Measurements from ENCODE around the gene MTHFD2.

The MTHFD2 gene

DNA sequence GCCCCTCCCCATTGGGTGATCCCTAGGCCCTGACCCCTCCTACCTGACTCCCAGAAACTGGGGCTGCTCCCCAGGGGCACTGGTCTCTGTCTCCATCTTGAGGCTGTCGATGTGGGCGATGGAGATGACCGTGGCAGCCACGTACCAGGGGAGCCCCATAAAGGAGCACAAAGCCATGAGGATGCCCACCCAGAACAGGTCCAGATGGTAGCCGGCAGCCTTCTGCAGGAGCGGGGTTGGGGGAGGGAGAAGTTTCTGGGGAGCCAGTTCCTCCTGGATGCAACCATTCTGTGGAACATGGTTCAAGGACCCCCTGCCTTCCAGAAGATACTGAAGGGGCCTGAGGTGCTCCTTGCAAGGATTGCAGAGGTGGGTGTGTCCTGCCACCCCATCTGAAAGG, 34.0 kb downstream of the MTHFD2 start:
- FAIRE-seq, result no peak

DNA sequence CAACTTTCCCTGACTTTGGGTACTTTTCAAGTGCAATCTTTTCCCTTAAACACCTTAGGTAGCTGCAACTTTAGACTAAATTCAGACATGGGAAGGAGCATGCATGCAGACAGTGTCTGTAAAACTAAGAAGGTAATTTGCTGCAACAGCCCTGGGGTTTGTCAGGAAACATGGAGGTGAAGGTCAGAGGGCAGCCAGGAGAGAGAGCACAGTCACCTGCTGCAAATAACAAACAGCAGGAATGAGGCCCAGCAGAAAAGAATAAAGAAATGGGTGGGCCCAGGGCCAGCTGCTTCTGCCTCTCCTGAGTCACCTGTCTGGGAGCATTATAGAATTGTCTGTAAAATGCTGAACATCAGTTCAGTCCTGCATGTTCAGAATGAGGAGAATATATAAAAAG, 35.2 kb downstream of the MTHFD2 start:
- FAIRE-seq, result no peak

GRCh38 chr2:74235041-74235440, 36.6 kb downstream of the MTHFD2 start:
- no peak for FAIRE-seq

- no peak for FAIRE-seq
Observed at GRCh38 chr2:74238879-74239278, 40.5 kb downstream of the MTHFD2 start.

GRCh38 chr2:74239346-74239745, 40.9 kb downstream of the MTHFD2 start:
- FAIRE-seq, result no peak

- FAIRE-seq, result no peak
Observed at GRCh38 chr2:74242354-74243071, 44.1 kb downstream of the MTHFD2 start.

DNA sequence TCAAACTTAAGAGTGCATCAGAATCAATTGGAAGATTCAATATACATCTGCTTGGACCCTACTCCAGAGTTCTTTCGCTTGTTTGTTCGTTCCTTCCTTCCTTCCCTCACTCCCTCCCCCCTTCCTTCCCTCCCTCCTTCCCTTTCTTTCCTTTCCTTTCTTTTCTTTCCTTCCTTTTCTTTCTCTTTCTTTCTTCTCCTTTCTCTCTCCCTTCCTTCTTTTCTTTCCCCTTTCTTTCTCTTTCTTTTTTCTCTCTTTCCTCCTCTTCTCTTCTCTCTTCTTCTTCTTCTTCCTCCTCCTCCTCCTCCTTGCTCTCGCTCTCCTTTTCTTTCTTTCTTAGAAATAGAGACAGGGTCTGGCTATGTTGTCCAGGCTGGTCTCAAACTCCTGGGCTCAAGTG, 45.9 kb downstream of the MTHFD2 start:
- FAIRE-seq, result no peak

GRCh38 chr2:74246496-74247195, 48.2 kb downstream of the MTHFD2 start:
- FAIRE-seq, result no peak

DNA sequence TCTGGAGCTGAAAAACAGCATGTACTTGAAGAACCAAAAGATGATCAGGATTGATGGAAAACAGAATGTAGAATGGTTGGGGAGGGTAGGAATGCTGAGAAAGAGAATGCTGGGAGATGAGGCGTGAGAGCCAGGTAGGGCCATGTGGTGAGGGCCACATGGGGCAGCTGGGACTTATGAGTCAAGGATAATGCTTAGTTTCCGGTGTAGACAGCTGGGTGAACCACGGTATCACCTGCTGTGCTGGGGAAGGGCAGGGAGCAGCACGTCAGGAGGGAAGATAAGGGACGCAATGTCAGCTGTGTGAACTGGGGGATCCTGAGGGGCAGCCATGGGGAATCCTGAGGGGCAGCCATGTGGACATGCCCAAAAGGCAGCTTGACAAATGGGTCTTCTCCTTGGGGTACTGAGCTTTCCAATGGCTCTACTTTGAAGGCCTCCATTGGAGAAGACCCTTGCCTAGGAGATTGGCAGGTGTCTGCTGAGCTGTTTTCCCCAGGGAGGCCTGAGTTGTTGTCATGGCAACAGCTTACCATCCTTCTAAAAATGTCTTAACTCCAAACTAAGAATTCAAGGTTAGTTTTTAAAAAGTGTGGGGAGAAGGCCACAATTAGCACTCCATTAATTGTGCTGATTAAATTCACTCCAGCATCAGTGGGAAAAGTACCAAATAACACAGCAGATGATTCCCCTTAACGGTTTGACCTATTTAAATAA, 51.1 kb downstream of the MTHFD2 start:
- FAIRE-seq, result no peak

DNA sequence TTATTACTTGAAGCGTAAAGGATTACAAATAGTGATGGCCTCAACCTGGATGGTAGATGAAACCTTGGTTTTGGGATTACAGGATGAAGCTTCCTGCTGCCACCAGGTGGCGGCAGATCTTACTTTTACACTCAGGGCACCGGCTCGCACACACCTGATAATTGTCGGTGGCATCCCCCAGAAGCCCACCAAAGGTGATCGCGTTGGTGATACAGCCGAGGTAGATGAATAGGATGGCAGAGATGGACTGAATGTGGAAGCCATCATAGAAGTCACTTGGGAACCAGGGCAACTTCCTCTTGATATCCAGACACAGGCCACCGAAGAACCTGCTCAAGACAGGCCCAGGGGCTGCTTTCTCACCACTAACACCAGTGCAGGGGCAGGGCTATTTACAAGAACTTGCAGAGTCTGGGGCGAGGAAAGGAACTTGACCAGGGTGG, 51.8 kb downstream of the MTHFD2 start:
- peak; percentile 52 for FAIRE-seq

DNA sequence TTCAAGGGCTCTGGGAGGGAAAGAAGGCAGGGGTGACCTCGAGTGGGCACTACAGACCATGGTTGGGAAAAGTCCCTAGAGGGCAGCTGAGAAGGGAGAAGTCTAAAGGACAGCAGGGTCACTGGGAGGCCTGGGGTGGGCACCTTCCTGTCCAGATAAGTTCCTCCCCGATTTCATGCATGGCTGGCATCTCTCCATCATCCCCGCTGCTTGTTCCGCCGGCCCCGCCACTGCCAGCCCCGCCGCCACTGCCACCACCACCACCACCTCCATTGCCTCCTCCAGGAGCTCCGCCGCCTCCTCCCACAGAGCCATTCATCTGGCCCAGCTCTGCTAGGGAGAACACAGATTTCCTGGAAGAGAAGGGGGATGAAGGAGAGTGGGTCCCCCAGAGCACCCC, 53.6 kb downstream of the MTHFD2 start:
- FAIRE-seq, result no peak

GRCh38 chr2:74252862-74253261, 54.4 kb downstream of the MTHFD2 start:
- no peak for FAIRE-seq

- no peak for FAIRE-seq
Observed at GRCh38 chr2:74253306-74253970, 55.0 kb downstream of the MTHFD2 start.

GRCh38 chr2:74253971-74254310, 55.5 kb downstream of the MTHFD2 start:
- no peak for FAIRE-seq

DNA sequence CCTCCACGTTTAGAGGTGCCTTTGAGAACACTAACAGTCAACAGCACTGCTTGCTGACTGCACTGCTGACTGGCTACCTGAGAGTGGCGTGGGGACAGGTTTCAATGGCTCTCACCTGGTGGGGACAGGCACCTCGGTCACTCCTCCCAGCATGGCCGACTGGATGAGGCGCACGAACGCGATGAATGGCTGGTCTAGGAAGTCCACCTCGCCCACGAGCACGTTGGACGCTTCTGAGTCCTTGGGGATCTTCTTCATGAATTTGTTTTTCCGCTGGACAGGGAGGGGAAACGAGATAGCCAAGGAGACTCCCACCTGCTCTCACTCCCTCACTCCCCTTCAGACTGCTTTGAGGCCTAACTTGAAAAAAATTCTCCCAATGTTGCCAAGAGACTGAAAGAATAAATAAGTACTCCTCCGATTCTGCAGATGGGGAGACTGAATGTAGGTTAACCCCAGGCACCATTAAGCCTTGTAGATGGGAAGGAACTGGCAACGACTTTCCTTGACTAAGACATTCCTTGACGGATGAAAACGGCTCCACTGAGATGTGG, 57.3 kb downstream of the MTHFD2 start:
- no peak for FAIRE-seq

- no peak for FAIRE-seq
Observed at GRCh38 chr2:74259191-74259590, 60.8 kb downstream of the MTHFD2 start.

- no peak for FAIRE-seq
Observed at GRCh38 chr2:74259733-74260132, 61.3 kb downstream of the MTHFD2 start.

DNA sequence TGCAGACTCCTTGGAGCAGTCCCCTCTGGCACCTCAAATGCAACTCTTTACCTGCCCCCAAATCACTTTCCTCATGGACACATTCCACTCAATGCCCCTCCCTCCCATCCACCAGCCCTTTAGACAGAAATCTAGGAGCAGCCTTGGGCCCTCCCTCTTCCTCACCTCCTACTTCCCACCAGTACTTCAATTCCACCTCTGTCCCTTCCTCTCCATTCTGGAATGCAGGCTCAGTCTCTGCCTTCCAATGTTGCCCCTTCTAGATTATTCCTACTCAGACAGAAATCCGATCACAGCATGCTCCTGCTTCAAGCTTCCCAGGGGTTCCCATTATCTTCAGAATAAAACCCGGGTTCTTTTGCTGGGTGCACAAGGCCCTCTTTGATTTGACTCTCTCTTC, 62.1 kb downstream of the MTHFD2 start:
- no peak for FAIRE-seq

DNA sequence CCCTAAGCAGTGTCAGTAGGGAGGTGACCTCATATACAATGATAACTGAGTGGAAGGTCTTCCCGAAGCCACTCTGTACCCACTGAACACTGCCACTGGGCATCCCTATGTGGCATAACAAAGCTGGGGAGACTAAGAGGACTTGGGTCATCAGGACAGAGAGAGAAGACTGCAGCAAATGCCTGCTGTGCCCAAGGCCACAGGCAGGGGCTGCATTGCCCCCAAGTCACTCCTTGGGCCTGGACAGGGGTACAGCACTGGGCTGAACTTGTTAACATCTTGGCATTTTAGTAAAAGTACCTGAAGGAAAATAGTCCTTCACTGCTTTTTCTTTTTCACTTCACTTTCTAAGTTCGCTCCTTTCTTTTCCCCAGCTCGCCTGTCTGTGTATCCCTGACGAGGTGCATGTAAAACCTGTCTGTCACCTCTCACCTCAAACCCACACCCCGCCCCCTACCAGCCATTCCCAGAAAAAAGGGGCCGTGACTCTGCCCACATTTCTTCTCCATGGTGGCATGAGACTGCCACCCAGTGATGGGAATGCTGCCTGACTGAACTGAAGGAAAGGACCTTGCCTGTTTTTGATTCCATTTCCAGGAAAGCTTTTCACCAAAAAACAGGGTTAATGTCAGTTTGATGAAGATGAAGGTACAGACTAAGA, 62.9 kb downstream of the MTHFD2 start:
- FAIRE-seq, result peak; percentile 11

- no peak for FAIRE-seq
Observed at GRCh38 chr2:74262681-74263080, 64.3 kb downstream of the MTHFD2 start.

- no peak for FAIRE-seq
Observed at GRCh38 chr2:74264281-74264680, 65.9 kb downstream of the MTHFD2 start.

GRCh38 chr2:74267068-74267467, 68.7 kb downstream of the MTHFD2 start:
- no peak for FAIRE-seq
